Left colon (tissue), 2 donors: ENCODE data around the gene LGALS7. TPM values are rescaled to one million over a fixed set of nuclear protein-coding genes. Genes with fewer than 3 reads are reported as not detected.
A peak's percentile ranks its signal among the peaks of the same experiment; 100 is the strongest.
"Not testable (repeated sequence)": the region's sequence is repeated elsewhere in the genome, so short reads cannot be mapped to it uniquely, and the experiment has no call there.

Experiments used
- ATAC-seq: fragments of 200-7000 bp; cut with Tn5 transposase; one replicate; pipeline ENCODE4 v1.9.1; 2020; ENCODE audit warnings: mild to moderate bottlenecking, moderate library complexity
- DNase-seq, 2 donors: peaks; one replicate each; pipeline ENCODE4 v3.0.0-alpha.2; 2020
- intact Hi-C, 2 donors: fragments of 100-400 bp; cut with DNase I in 1 of 2; cut with micrococcal nuclease in 1 of 2; formaldehyde crosslinking; loops; one replicate each; pipeline versions ENCODE4 v1.11.2 to v1.14.0; 2022; cut with DNase I, micrococcal nuclease
- long read RNA-seq: library from polyadenylated mRNA; unstranded; transcript quantifications from one replicate; pipeline ENCODE4 v2.0.0, GENCODE V29; 2021
- total RNA-seq, 2 donors: library from RNA; stranded (reverse); fragmentation: NEBNext Ultra II Directional; extraction: Animal tissue kit (Norgen Biotek cat#: 25700); gene quantifications; one replicate each; pipeline ENCODE4 v1.2.1, GENCODE V29; 2021
- donor health status: DM: no; HTN: no; CAD: no.
- donor health status: DM: yes; HTN: yes; CAD: no.

LGALS7 gene
- not detected for total RNA-seq
- long read RNA-seq, result 0 reads

- DNase-seq (no peak), ATAC-seq (no peak)
- intact Hi-C loops, result no loop called here
Observed at GRCh38 chr19:38773469-38774177, at the start of gene LGALS7. TSS of gene LGALS7 (minus strand) at chr19:38773517. CDS start at chr19:38773492, 25 bp downstream.

GRCh38 chr19:38821230-38821825, 48.0 kb upstream of the LGALS7 start:
- DNase-seq, intact Hi-C loops, ATAC-seq: not testable (repeated sequence)

GRCh38 chr19:38819231-38819920, 46.1 kb upstream of the LGALS7 start:
- ATAC-seq (peak; percentile 75), DNase-seq (peak; percentile 86 to 92)
- intact Hi-C loops, result no loop called here

- ATAC-seq (no peak), DNase-seq (no peak)
- intact Hi-C loops, result no loop called here
Observed at GRCh38 chr19:38817081-38817480, 43.8 kb upstream of the LGALS7 start.

GRCh38 chr19:38816131-38816750, 42.9 kb upstream of the LGALS7 start:
- ATAC-seq (no peak), DNase-seq (no peak)
- intact Hi-C loops, result no loop called here

GRCh38 chr19:38815059-38816001, 42.0 kb upstream of the LGALS7 start:
- ATAC-seq, result peak; percentile 47
- intact Hi-C loops, result no loop called here
- peak; percentile 69 to 73 for DNase-seq

GRCh38 chr19:38813932-38814331, 40.6 kb upstream of the LGALS7 start:
- intact Hi-C loops, ATAC-seq, DNase-seq: not testable (repeated sequence)

GRCh38 chr19:38813323-38813722, 40.0 kb upstream of the LGALS7 start:
- no peak for DNase-seq
- no peak for ATAC-seq
- intact Hi-C loops, result no loop called here

GRCh38 chr19:38812841-38813320, 39.6 kb upstream of the LGALS7 start, which contains the start of gene LGALS4:
TSS of gene LGALS4 (minus strand) at chr19:38812945. CDS start at chr19:38812886, 59 bp downstream.
- peak; percentile 86 to 97 for DNase-seq
- intact Hi-C loops, result no loop called here
- peak; percentile 71 for ATAC-seq

- intact Hi-C loops, result no loop called here
- peak; percentile 0 for ATAC-seq
- no peak for DNase-seq
Observed at GRCh38 chr19:38812009-38812840, 38.9 kb upstream of the LGALS7 start.

GRCh38 chr19:38809592-38810252, 36.4 kb upstream of the LGALS7 start:
- ATAC-seq (no peak), DNase-seq (no peak)
- intact Hi-C loops, result no loop called here

- ATAC-seq, result no peak
- DNase-seq, result no peak
- intact Hi-C loops, result no loop called here
Observed at GRCh38 chr19:38808741-38809140, 35.4 kb upstream of the LGALS7 start.

- intact Hi-C loops, DNase-seq, ATAC-seq: not testable (repeated sequence)
Observed at GRCh38 chr19:38807374-38808098, 34.2 kb upstream of the LGALS7 start.

GRCh38 chr19:38806371-38806770, 33.1 kb upstream of the LGALS7 start:
- ATAC-seq, result peak; percentile 1
- intact Hi-C loops, result no loop called here
- DNase-seq, result no peak

GRCh38 chr19:38805180-38805579, 31.9 kb upstream of the LGALS7 start:
- peak; percentile 26 for ATAC-seq
- DNase-seq, result no peak
- intact Hi-C loops, result no loop called here

GRCh38 chr19:38803543-38803942, 30.2 kb upstream of the LGALS7 start:
- intact Hi-C loops, result no loop called here
- ATAC-seq (no peak), DNase-seq (no peak)
